Loucy (cell line): Measurements from ENCODE around the gene GLYATL2.

Experiments
- H2AFZ ChIP-seq: fragments of 200-600 bp; sonication (generic); 2 replicates; pipeline ENCODE4 v1.6.0; 2016; ENCODE audit warnings: antibody characterized with exemption, mild to moderate bottlenecking, low read length, moderate library complexity
- H3F3A ChIP-seq: fragments of 200-600 bp; 2 replicates; pipeline ENCODE4 v1.6.0; 2016; ENCODE audit warnings: antibody characterized with exemption, low read depth, mild to moderate bottlenecking
- H3K27me3 ChIP-seq: fragments of 200-600 bp; sonication (generic); 2 replicates; pipeline ENCODE4 v1.6.1; 2014; ENCODE audit warnings: low read length, mild to moderate bottlenecking; ENCODE audit not compliant: insufficient read depth, poor library complexity, severe bottlenecking
- H3K36me3 ChIP-seq: fragments of 200-600 bp; sonication (generic); 2 replicates; pipeline ENCODE4 v1.6.1; 2016; ENCODE audit warnings: low read length; ENCODE audit not compliant: insufficient read depth
- H3K4me1 ChIP-seq: fragments of 200-600 bp; sonication (generic); 2 replicates; pipeline ENCODE4 v1.5.1; 2014; ENCODE audit warnings: low read length, mild to moderate bottlenecking; ENCODE audit not compliant: insufficient read depth, poor library complexity, severe bottlenecking
- H3K4me2 ChIP-seq: fragments of 200-600 bp; sonication (generic); 2 replicates; pipeline ENCODE4 v1.6.0; 2014; ENCODE audit warnings: antibody characterized with exemption, low read length, low read depth, mild to moderate bottlenecking; ENCODE audit not compliant: poor library complexity, severe bottlenecking
- H3K4me3 ChIP-seq: fragments of 200-600 bp; sonication (generic); 2 replicates; pipeline ENCODE4 v1.5.1; 2014; ENCODE audit warnings: low read length, mild to moderate bottlenecking, mixed read lengths; ENCODE audit not compliant: poor library complexity, severe bottlenecking
- H3K79me2 ChIP-seq: fragments of 200-600 bp; sonication (generic); 2 replicates; pipeline ENCODE4 v1.6.1; 2014; ENCODE audit warnings: low read length; ENCODE audit not compliant: insufficient read depth
- H3K9ac ChIP-seq: fragments of 200-600 bp; sonication (generic); 2 replicates; pipeline ENCODE4 v1.6.0; 2014; ENCODE audit warnings: mild to moderate bottlenecking, low read depth, low read length, moderate library complexity; ENCODE audit not compliant: poor library complexity, severe bottlenecking
- H3K9me2 ChIP-seq: fragments of 200-600 bp; sonication (generic); replicated peaks from 2 replicates; pipeline ENCODE4 v1.6.1; 2016; ENCODE audit warnings: low read depth, low read length, mixed read lengths
- H3K9me3 ChIP-seq: fragments of 200-600 bp; sonication (generic); 2 replicates; pipeline ENCODE4 v1.6.1; 2014; ENCODE audit warnings: mild to moderate bottlenecking, antibody characterized with exemption, low read length, low read depth; ENCODE audit not compliant: insufficient read depth
- H4K20me1 ChIP-seq: fragments of 200-600 bp; sonication (generic); 2 replicates; pipeline ENCODE4 v1.6.0; 2014; ENCODE audit warnings: antibody characterized with exemption, low read length, mild to moderate bottlenecking; ENCODE audit not compliant: insufficient read depth, poor library complexity, severe bottlenecking
- EZH2phosphoT487 ChIP-seq: fragments of 200-600 bp; IDR thresholded peaks from 2 replicates; pipeline ENCODE4 v1.6.1; 2018; ENCODE audit warnings: antibody characterized with exemption, mild to moderate bottlenecking, moderate library complexity, borderline replicate concordance
- TF ChIP-seq, protein P1 (sequence below): fragments of 200-600 bp; sonication (generic); conservative IDR thresholded peaks from 2 replicates; pipeline ENCODE4 v1.5.1; 2014; ENCODE audit warnings: mild to moderate bottlenecking, antibody characterized with exemption, low read length

The GLYATL2 gene

GRCh38 chr11:58830673-58831301 lies 13.7 kb downstream of the GLYATL2 start:
- Histone ChIP-seq H4K20me1 (no peaks in the 10 kb centered on the region), H3K4me1 (peaks cover 10% of the 10 kb centered on the region), H3K27me3 (no peaks in the 10 kb centered on the region), H3K9me3 (no peaks in the 10 kb centered on the region), H3K9me2 (no peaks in the 10 kb centered on the region), H3K9ac (no peak overlapping the region), H3F3A (no peaks in the 10 kb centered on the region), H3K79me2 (no peaks in the 10 kb centered on the region), H3K4me2 (no peak overlapping the region), H2AFZ (no peak overlapping the region), H3K4me3 (no peak overlapping the region), H3K36me3 (peaks cover under 1% of the 10 kb centered on the region; the same call in 1 of the 2 replicates)
- no peak for TF ChIP-seq EZH2phosphoT487
- TF ChIP-seq, protein P1, sequence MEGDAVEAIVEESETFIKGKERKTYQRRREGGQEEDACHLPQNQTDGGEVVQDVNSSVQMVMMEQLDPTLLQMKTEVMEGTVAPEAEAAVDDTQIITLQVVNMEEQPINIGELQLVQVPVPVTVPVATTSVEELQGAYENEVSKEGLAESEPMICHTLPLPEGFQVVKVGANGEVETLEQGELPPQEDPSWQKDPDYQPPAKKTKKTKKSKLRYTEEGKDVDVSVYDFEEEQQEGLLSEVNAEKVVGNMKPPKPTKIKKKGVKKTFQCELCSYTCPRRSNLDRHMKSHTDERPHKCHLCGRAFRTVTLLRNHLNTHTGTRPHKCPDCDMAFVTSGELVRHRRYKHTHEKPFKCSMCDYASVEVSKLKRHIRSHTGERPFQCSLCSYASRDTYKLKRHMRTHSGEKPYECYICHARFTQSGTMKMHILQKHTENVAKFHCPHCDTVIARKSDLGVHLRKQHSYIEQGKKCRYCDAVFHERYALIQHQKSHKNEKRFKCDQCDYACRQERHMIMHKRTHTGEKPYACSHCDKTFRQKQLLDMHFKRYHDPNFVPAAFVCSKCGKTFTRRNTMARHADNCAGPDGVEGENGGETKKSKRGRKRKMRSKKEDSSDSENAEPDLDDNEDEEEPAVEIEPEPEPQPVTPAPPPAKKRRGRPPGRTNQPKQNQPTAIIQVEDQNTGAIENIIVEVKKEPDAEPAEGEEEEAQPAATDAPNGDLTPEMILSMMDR, result no peak

GRCh38 chr11:58829786-58830185 lies 14.7 kb downstream of the GLYATL2 start:
- Histone ChIP-seq H3K4me2 (no peak overlapping the region), H3K4me3 (no peak overlapping the region), H3K36me3 (no peaks in the 10 kb centered on the region), H4K20me1 (no peaks in the 10 kb centered on the region), H3K4me1 (peaks cover 10% of the 10 kb centered on the region), H3F3A (no peaks in the 10 kb centered on the region), H3K9me2 (no peaks in the 10 kb centered on the region), H3K27me3 (no peaks in the 10 kb centered on the region), H3K79me2 (no peaks in the 10 kb centered on the region), H3K9ac (no peak overlapping the region), H2AFZ (no peak overlapping the region), H3K9me3 (no peaks in the 10 kb centered on the region)
- TF ChIP-seq EZH2phosphoT487, result no peak
- TF ChIP-seq, protein P1, result no peak

- Histone ChIP-seq H4K20me1 (no peaks in the 10 kb centered on the region), H3K4me2 (no peak overlapping the region), H3K79me2 (no peaks in the 10 kb centered on the region), H3K4me3 (no peak overlapping the region), H2AFZ (no peak overlapping the region), H3K27me3 (no peaks in the 10 kb centered on the region), H3K36me3 (no peaks in the 10 kb centered on the region), H3K9me2 (no peaks in the 10 kb centered on the region), H3F3A (no peaks in the 10 kb centered on the region), H3K4me1 (no peaks in the 10 kb centered on the region), H3K9me3 (peaks cover 17% of the 10 kb centered on the region), H3K9ac (no peak overlapping the region)
- TF ChIP-seq, protein P1, result no peak
- TF ChIP-seq EZH2phosphoT487, result no peak
Observed at GRCh38 chr11:58813693-58814092, 30.8 kb downstream of the GLYATL2 start.
